Psoas muscle (tissue), 8 donors: ENCODE measurements around the gene IRF7. TPM values are rescaled to one million over a fixed set of nuclear protein-coding genes. Genes with fewer than 3 reads are reported as not detected.
A peak's percentile ranks its signal among the peaks of the same experiment; 100 is the strongest.

ENCODE experiments used
- ATAC-seq, 4 donors: fragments of 200-7000 bp; cut with Tn5 transposase; one replicate each; pipeline ENCODE4 v1.9.1; 2020; ENCODE audit warnings: moderate library complexity in 3 of 4, mild to moderate bottlenecking in 2 of 4
- DNase-seq, 2 donors: peaks; one replicate each; pipeline ENCODE4 v3.0.0-alpha.2; 2020
- H3K27ac ChIP-seq: fragments of 200-600 bp; one replicate; pipeline ENCODE4 v1.8.0; 2022
- H3K27me3 ChIP-seq, 3 donors: fragments of 200-600 bp in 1 of 3; one replicate each; pipeline versions ENCODE4 v1.6.1 to v1.8.0; 2013 to 2022; ENCODE audit warnings: low read length in 2 of 3, mild to moderate bottlenecking in 2 of 3, moderate library complexity in 1 of 3; ENCODE audit not compliant: insufficient read depth in 3 of 3
- H3K36me3 ChIP-seq, 2 donors: fragments of 200-600 bp in 1 of 2; one replicate each; pipeline versions ENCODE4 v1.6.1 to v1.8.0; 2013 to 2022; ENCODE audit warnings: low read depth in 1 of 2, mild to moderate bottlenecking in 1 of 2, moderate library complexity in 1 of 2; ENCODE audit not compliant: insufficient read depth in 1 of 2
- H3K4me1 ChIP-seq: fragments of 200-600 bp; one replicate; pipeline ENCODE4 v1.8.0; 2022
- H3K4me3 ChIP-seq: fragments of 200-600 bp; one replicate; pipeline ENCODE4 v1.8.0; 2022; ENCODE audit warnings: mild to moderate bottlenecking
- H3K9me3 ChIP-seq: fragments of 200-600 bp; one replicate; pipeline ENCODE4 v1.8.0; 2022
- WGBS, 3 donors: extraction: QIAGEN DNeasy Blood & Tissue Kit; methylation state at CpG; one replicate each; pipeline versions ENCODE4 v1.1.6 to v1.1.7; 2013; 5-methylcytosine and 5-hydroxymethylcytosine counted together
- intact Hi-C, 2 donors: fragments of 100-400 bp; cut with DNase I; formaldehyde crosslinking; loops; one replicate each; pipeline versions ENCODE4 v1.11.0 to v1.14.2; 2022
- polyA plus RNA-seq, 3 donors: library from polyadenylated mRNA; stranded (reverse); fragments of 200-250 nt; gene quantifications; one replicate each; pipeline ENCODE4 v1.2.3, GENCODE V29; 2013
- total RNA-seq, 4 donors: library from RNA; stranded (reverse); fragmentation: NEBNext Ultra II Directional in 2 of 4; extraction: Animal tissue kit (Norgen Biotek cat#: 25700) in 2 of 4; gene quantifications; one replicate each; pipeline versions ENCODE4 v1.2.1 to v1.2.4, GENCODE V29; 2021 to 2023
- TF ChIP-seq, protein P1 (sequence below): fragments of 200-600 bp; IDR thresholded peaks from one replicate; pipeline ENCODE4 v1.8.0; 2022; ENCODE audit warnings: antibody characterized with exemption
- donor health status: healthy with polysubstance abuse.
- donor health status: DM: no; HTN: no; CAD: no; lungs with moderate emphysema.
- donor health status: Bipolar disorder and iron deficiency.
- donor health status: healthy.
- donor health status: DM: yes; HTN: yes; CAD: no.
- donor health status: DM: no; HTN: no; CAD: no.
- donor health status: DM: no; HTN: no; CAD: no.
- donor health status: DM: yes; HTN: yes; CAD: no.

IRF7 gene
- total and polyA plus RNA-seq, 7 donors, result 7.5 to 23.1 (median 12.9) TPM

DNA sequence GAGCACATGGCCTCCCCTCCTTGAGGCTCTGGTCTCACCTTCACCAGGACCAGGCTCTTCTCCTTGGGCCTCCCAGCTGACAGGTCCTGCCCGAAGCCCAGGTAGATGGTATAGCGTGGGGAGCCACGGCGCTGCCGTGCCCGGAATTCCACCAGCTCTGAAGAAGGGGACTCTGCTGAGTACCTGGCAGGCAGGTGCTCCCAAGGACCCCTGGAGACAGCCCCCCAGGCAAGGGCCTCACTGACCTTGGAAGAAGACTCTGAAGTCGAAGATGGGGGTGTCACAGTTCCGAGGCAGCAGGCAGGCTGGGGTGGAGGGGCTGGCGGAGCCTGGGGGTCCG lies 2.8 kb downstream of the IRF7 start:
- ATAC-seq, result no peak

GRCh38 chr11:612201-612960 lies 3.4 kb downstream of the IRF7 start:
- H3K27ac ChIP-seq, result peak overlapping the region; percentile 93
- no peaks in the 10 kb centered on the region for H3K27me3 ChIP-seq
- no peaks in the 10 kb centered on the region for H3K9me3 ChIP-seq
- H3K4me1 ChIP-seq, result peaks cover 39% of the 10 kb centered on the region
- peak; percentile 78 to 92 for DNase-seq
- H3K36me3 ChIP-seq, result peaks cover 8 to 66% of the 10 kb centered on the region in 2 donors
- intact Hi-C loops, result no loop called here
- ATAC-seq, result peak; percentile 68 to 73 (median 70)
- WGBS, 3 donors, result 34 to 42% (median 34%) methylated on average over 25 to 27 of the region's 27 CpGs
- peak overlapping the region; percentile 34 for H3K4me3 ChIP-seq
- TF ChIP-seq, protein P1, sequence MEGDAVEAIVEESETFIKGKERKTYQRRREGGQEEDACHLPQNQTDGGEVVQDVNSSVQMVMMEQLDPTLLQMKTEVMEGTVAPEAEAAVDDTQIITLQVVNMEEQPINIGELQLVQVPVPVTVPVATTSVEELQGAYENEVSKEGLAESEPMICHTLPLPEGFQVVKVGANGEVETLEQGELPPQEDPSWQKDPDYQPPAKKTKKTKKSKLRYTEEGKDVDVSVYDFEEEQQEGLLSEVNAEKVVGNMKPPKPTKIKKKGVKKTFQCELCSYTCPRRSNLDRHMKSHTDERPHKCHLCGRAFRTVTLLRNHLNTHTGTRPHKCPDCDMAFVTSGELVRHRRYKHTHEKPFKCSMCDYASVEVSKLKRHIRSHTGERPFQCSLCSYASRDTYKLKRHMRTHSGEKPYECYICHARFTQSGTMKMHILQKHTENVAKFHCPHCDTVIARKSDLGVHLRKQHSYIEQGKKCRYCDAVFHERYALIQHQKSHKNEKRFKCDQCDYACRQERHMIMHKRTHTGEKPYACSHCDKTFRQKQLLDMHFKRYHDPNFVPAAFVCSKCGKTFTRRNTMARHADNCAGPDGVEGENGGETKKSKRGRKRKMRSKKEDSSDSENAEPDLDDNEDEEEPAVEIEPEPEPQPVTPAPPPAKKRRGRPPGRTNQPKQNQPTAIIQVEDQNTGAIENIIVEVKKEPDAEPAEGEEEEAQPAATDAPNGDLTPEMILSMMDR, result peak; percentile 43

More for the DNA sequence above, 2.8 kb downstream of the IRF7 start:
- no peak for DNase-seq
- TF ChIP-seq, protein P1, result no peak
- Histone ChIP-seq H3K27ac (peak overlapping the region; percentile 93), H3K4me3 (peak overlapping the region; percentile 34), H3K4me1 (peaks cover 39% of the 10 kb centered on the region), H3K36me3 (peaks cover 6 to 60% of the 10 kb centered on the region in 2 donors), H3K27me3 (no peaks in the 10 kb centered on the region), H3K9me3 (no peaks in the 10 kb centered on the region)
- intact Hi-C loops, result no loop called here
- WGBS, 3 donors, result 93 to 94% (median 94%) methylated on average over 10 of the region's 10 CpGs

GRCh38 chr11:611001-611996 lies 4.5 kb downstream of the IRF7 start:
- Histone ChIP-seq H3K9me3 (no peaks in the 10 kb centered on the region), H3K4me1 (peaks cover 34% of the 10 kb centered on the region), H3K36me3 (peaks cover 9 to 77% of the 10 kb centered on the region in 2 donors), H3K27me3 (no peaks in the 10 kb centered on the region), H3K4me3 (no peak overlapping the region), H3K27ac (peak overlapping the region; percentile 93)
- intact Hi-C loops, result loop anchor here in 1 of 2 donors (2.0 kb wide), 1 partner anchor 34 kb away; the partner anchor contains the start of gene PHRF1
- DNase-seq (no peak), ATAC-seq (no peak)
- WGBS, 3 donors, result 83 to 89% (median 88%) methylated on average over 39 to 49 of the region's 49 CpGs
- TF ChIP-seq, protein P1, result no peak

DNA sequence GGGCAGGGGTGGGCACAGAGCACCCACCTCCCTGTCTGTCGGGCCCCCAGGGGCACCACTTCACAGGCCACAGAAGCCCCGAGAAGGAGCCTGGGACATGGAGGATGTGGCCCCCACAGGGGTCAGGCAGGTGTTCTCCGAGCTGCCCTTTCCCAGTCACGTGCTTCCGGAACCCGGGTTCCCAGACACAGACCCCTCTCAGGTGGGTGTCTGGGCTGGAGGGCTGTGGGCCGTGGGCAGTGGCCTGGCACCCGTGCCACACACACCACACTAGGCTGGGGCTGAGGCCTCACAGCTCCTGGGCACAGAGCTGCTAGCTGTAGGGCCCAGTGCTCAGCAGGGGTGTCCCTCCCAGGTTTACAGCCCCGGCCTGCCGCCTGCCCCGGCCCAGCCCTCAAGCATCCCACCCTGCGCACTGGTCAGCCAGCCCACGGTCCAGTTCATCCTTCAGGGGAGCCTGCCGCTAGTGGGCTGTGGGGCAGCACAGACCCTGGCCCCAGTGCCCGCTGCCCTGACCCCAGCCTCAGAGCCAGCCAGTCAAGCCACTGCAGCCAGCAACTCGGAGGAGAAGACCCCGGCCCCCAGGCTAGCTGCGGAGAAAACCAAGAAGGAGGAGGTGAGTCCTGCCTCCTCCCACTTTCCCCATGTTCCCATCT lies 5.5 kb downstream of the IRF7 start:
- intact Hi-C loops, result loop anchor here in 1 of 2 donors (2.0 kb wide), 1 partner anchor 33 kb away; the partner anchor contains the start of gene PHRF1
- Histone ChIP-seq H3K9me3 (no peaks in the 10 kb centered on the region), H3K27ac (no peak overlapping the region), H3K4me1 (peaks cover 34% of the 10 kb centered on the region), H3K27me3 (no peaks in the 10 kb centered on the region), H3K36me3 (peaks cover 13 to 87% of the 10 kb centered on the region in 2 donors), H3K4me3 (no peak overlapping the region)
- ATAC-seq (no peak), DNase-seq (no peak)
- WGBS, 3 donors, result 92 to 96% (median 93%) methylated on average over 17 to 18 of the region's 18 CpGs
- TF ChIP-seq, protein P1, result no peak
